HFF-Myc (cell line): ENCODE results near the gene C8B.

Source experiments
- DNase-seq: peaks from one replicate; pipeline ENCODE4 v3.0.0-alpha.2; 2011; ENCODE audit warnings: low read depth; ENCODE audit errors: extremely low read depth
- H3K4me3 ChIP-seq: replicated peaks from 2 replicates; pipeline ENCODE4 v1.5.1; 2011; ENCODE audit warnings: low read depth, mild to moderate bottlenecking, control low read depth, low read length
- CTCF ChIP-seq: IDR thresholded peaks from 2 replicates; pipeline ENCODE4 v1.5.1; 2012; ENCODE audit warnings: mild to moderate bottlenecking, low read depth, low read length, control low read depth; ENCODE audit errors: missing control alignments

C8B gene

GRCh38 chr1:56920591-56921001, 45.2 kb downstream of the C8B start:
- no peak for DNase-seq
- no peak for TF ChIP-seq CTCF

GRCh38 chr1:56917356-56917755, 48.5 kb downstream of the C8B start:
- no peak overlapping the region for H3K4me3 ChIP-seq
- TF ChIP-seq CTCF: no peak
- DNase-seq: no peak

More at GRCh38 chr1:56920591-56921001, 45.2 kb downstream of the C8B start:
- no peak overlapping the region for H3K4me3 ChIP-seq

- TF ChIP-seq CTCF: no peak
- no peak overlapping the region for H3K4me3 ChIP-seq
- no peak for DNase-seq
These were observed 49.2 kb downstream of the C8B start for GRCh38 chr1:56916630-56917029.

- no peak for DNase-seq
- no peak overlapping the region for H3K4me3 ChIP-seq
- no peak for TF ChIP-seq CTCF
These were observed 49.9 kb downstream of the C8B start for GRCh38 chr1:56915960-56916359.

GRCh38 chr1:56912325-56912724, 53.5 kb downstream of the C8B start:
- no peak overlapping the region for H3K4me3 ChIP-seq
- no peak for DNase-seq
- TF ChIP-seq CTCF: no peak

GRCh38 chr1:56911098-56911938, 54.5 kb downstream of the C8B start:
- no peak for TF ChIP-seq CTCF
- no peak overlapping the region for H3K4me3 ChIP-seq
- DNase-seq: peak; percentile 59
